ENCODE measurements around the gene VAPA.

GRCh38 chr18:9874728-9875127 lies 39.1 kb upstream of the VAPA start:
- TF ChIP-seq CTCF (conservative IDR thresholded peaks at IDR 0.05; ENCODE audit: low read length), result no peak
- no peak for TF ChIP-seq EZH2phosphoT487 (IDR thresholded peaks at IDR 0.05; ENCODE audit: borderline replicate concordance, low read depth, low read length)
